ENCODE measurements around the gene SPIRE2. TPM values are rescaled to one million over a fixed set of nuclear protein-coding genes. Genes with fewer than 3 reads are reported as not detected.
A peak's percentile ranks its signal among the peaks of the same experiment; 100 is the strongest.
"Not testable (repeated sequence)": the region's sequence is repeated elsewhere in the genome, so short reads cannot be mapped to it uniquely, and the experiment has no call there.

SPIRE2 gene
- total and polyA plus RNA-seq, 5 donors = 1.4 to 3.1 (median 2.5) TPM

DNA sequence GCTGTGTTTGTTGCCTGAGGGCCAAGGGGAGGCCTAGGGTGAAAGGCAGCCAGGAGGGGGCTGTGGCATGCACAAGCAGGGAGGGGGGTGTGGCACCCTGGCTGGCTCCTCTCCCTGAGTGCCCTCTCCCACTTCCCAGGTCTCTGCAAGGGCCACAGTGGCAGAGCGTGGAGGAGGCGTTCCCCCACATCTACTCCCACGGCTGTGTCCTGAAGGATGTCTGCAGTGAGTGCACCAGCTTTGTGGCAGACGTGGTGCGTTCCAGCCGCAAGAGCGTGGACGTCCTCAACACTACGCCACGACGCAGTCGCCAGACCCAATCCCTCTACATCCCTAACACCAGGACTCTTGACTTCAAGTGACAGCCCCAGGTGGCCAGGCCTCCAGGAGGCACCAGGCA, 41.6 kb downstream of the SPIRE2 start:
- intact Hi-C loops (cut with DNase I) = loop anchor here in 2 of 4 donors (10.0 kb wide), 3 partner anchors 55 to 165 kb away; partner anchors contain the start of genes FANCA (in 1 of the 2) and SPATA2L (in 1 of the 2)
- no peak for DNase-seq
- Histone ChIP-seq H3K4me3 (ENCODE audit: low read length) (no peak overlapping the region), H3K27me3 (ENCODE audit: control insufficient read depth, insufficient read depth) (no peaks in the 10 kb centered on the region), H3K27ac (ENCODE audit: low read length) (no peak overlapping the region), H3K9me3 (ENCODE audit: control insufficient read depth, low read length) (no peaks in the 10 kb centered on the region), H3K4me1 (ENCODE audit: control insufficient read depth, insufficient read depth, low read length) (no peaks in the 10 kb centered on the region)
- 93% methylated on average over 12 of the region's 12 CpGs for WGBS
- no peak for ATAC-seq

DNA sequence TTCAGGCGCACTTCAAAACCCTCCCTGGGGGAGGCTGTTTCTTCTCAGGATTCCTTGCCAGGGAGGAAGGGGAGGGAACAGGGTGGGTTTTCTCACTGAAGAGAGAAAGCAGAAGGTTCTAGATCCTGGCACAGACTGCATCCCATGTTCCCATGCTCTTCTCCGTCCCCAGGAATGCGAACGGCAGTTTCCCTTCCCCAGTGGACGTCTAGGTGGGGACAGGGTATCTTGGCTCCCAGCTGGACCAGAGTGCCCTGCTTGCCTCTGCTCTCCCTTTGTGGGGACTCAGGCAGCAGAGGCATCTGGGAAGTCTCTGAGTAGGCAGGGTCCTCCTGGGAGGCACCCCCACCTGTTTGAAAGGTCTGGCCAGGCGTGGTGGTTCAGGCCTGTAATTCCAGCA, 42.2 kb downstream of the SPIRE2 start:
- no peaks in the 10 kb centered on the region for H3K27me3 ChIP-seq (ENCODE audit: control insufficient read depth, insufficient read depth)
- ATAC-seq = no peak
- no peak for DNase-seq
- no peaks in the 10 kb centered on the region for H3K9me3 ChIP-seq (ENCODE audit: control insufficient read depth, low read length)
- H3K27ac ChIP-seq (ENCODE audit: low read length) = no peak overlapping the region
- intact Hi-C loops (cut with DNase I) = no loop called here
- 78% methylated on average over 6 of the region's 6 CpGs for WGBS
- H3K4me3 ChIP-seq (ENCODE audit: low read length) = no peak overlapping the region
- H3K4me1 ChIP-seq (ENCODE audit: control insufficient read depth, insufficient read depth, low read length) = no peaks in the 10 kb centered on the region

- Histone ChIP-seq H3K4me1 (ENCODE audit: control insufficient read depth, insufficient read depth, low read length) (no peaks in the 10 kb centered on the region), H3K27ac (ENCODE audit: low read length) (no peak overlapping the region), H3K27me3 (ENCODE audit: control insufficient read depth, insufficient read depth) (no peaks in the 10 kb centered on the region), H3K4me3 (ENCODE audit: low read length) (no peak overlapping the region), H3K9me3 (ENCODE audit: control insufficient read depth, low read length) (no peaks in the 10 kb centered on the region)
- 91% methylated on average over 9 of the region's 9 CpGs for WGBS
- no peak for ATAC-seq
- intact Hi-C loops (cut with DNase I) = no loop called here
- DNase-seq = no peak
Observed at GRCh38 chr16:89871895-89872294, 43.6 kb downstream of the SPIRE2 start.

- intact Hi-C loops (cut with DNase I) = no loop called here
- Histone ChIP-seq H3K4me3 (ENCODE audit: low read length) (peak within 1 kb of the TSS; percentile 97), H3K4me1 (ENCODE audit: control insufficient read depth, insufficient read depth, low read length) (no peaks in the 10 kb centered on the region), H3K27me3 (ENCODE audit: control insufficient read depth, insufficient read depth) (no peaks in the 10 kb centered on the region), H3K27ac (ENCODE audit: low read length) (peak within 1 kb of the TSS; percentile 100), H3K9me3 (ENCODE audit: control insufficient read depth, low read length) (no peaks in the 10 kb centered on the region)
- peak; percentile 87 to 93 (median 93) for DNase-seq
- peak; percentile 78 to 80 for ATAC-seq
- under 1% methylated on average over 104 of the region's 104 CpGs for WGBS
Observed at GRCh38 chr16:89873109-89873971, 45.1 kb downstream of the SPIRE2 start, which contains the start of gene TCF25. Gene TCF25 (plus strand): TSS chr16:89873592. CDS start chr16:89873668, 76 bp downstream.

GRCh38 chr16:89873972-89874689, 45.9 kb downstream of the SPIRE2 start:
- Histone ChIP-seq H3K4me3 (ENCODE audit: low read length) (peak overlapping the region; percentile 97), H3K27ac (ENCODE audit: low read length) (peak overlapping the region; percentile 100), H3K4me1 (ENCODE audit: control insufficient read depth, insufficient read depth, low read length) (no peaks in the 10 kb centered on the region), H3K27me3 (ENCODE audit: control insufficient read depth, insufficient read depth) (no peaks in the 10 kb centered on the region), H3K9me3 (ENCODE audit: control insufficient read depth, low read length) (no peaks in the 10 kb centered on the region)
- ATAC-seq (peak; percentile 92 to 95), DNase-seq (peak; percentile 97 to 99 (median 98))
- 2% methylated on average over 61 of the region's 61 CpGs for WGBS
- intact Hi-C loops (cut with DNase I) = no loop called here

DNA sequence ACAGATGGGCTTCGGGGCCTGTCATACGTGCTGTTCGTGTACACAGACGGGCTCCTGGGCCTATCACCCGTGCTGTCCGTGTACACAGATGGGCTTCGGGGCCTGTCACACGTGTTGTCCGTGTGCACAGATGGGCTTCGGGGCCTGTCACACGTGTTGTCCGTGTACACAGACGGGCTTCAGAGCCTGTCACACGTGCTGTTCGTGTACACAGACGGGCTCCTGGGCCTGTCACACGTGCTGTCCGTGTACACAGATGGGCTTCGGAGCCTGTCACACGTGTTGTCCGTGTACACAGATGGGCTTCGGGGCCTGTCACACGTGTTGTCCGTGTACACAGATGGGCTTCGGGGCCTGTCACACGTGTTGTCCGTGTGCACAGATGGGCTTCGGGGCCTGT, 50.8 kb downstream of the SPIRE2 start:
- H3K27ac ChIP-seq (ENCODE audit: low read length); H3K27me3 ChIP-seq (ENCODE audit: control insufficient read depth, insufficient read depth); ATAC-seq; H3K4me1 ChIP-seq (ENCODE audit: control insufficient read depth, insufficient read depth, low read length); intact Hi-C loops (cut with DNase I); H3K4me3 ChIP-seq (ENCODE audit: low read length); H3K9me3 ChIP-seq (ENCODE audit: control insufficient read depth, low read length): not testable (repeated sequence)
- 96% methylated on average over 28 of the region's 28 CpGs for WGBS
- peak in 1 of 3 donors; percentile 27 for DNase-seq

DNA sequence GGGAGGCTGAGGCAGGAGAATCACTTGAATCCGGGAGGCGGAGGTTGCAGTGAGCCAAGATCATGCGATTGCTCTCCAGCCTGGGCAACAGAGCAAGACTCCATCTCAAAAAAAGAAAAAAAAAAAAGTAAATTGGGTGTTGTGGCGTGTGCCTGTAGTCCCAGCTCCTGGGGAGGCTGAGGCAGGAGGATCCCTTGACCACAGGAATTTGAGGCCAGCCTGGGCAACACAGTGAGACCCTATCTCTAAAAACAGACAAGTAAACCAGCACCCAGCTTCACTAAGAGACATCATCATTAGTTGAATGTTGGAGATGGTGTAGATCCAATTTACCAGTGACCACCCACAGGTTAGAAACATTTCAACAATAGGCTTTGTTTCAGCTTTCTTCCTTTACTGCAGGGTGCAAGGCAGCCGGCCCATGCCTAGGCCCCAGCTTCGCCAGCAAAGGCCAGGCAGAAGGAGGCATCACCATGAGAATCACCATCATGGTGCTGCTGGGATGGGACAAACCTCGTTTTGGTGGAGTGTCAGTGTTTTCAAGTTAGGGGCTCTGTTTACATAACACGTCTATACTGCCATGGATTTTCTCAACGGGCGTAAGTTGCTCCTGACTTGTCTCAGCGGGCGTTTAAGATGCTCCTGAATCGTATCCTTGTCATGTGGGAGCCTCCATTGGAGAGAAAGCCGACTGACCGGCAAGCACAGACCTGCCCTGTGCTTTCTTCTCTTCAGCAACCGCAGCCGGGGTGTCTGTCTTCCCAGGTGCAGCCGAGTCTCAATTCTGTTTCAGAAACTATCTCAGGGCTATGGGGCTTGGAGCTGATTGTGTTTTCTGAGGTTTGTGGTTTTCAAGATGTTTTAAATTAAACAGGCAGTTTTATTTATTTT, 52.4 kb downstream of the SPIRE2 start:
- Histone ChIP-seq H3K4me3 (ENCODE audit: low read length) (no peak overlapping the region), H3K27me3 (ENCODE audit: control insufficient read depth, insufficient read depth) (no peaks in the 10 kb centered on the region), H3K27ac (ENCODE audit: low read length) (no peak overlapping the region), H3K9me3 (ENCODE audit: control insufficient read depth, low read length) (no peaks in the 10 kb centered on the region), H3K4me1 (ENCODE audit: control insufficient read depth, insufficient read depth, low read length) (no peaks in the 10 kb centered on the region)
- peak in 1 of 3 donors; percentile 9 for DNase-seq
- no peak for ATAC-seq
- intact Hi-C loops (cut with DNase I) = no loop called here
- WGBS = 91% methylated on average over 18 of the region's 18 CpGs

- Histone ChIP-seq H3K4me1 (ENCODE audit: control insufficient read depth, insufficient read depth, low read length) (no peaks in the 10 kb centered on the region), H3K27ac (ENCODE audit: low read length) (no peak overlapping the region), H3K4me3 (ENCODE audit: low read length) (no peak overlapping the region), H3K27me3 (ENCODE audit: control insufficient read depth, insufficient read depth) (no peaks in the 10 kb centered on the region), H3K9me3 (ENCODE audit: control insufficient read depth, low read length) (no peaks in the 10 kb centered on the region)
- peak in 1 of 3 donors; percentile 3 for DNase-seq
- no peak for ATAC-seq
- intact Hi-C loops (cut with DNase I) = no loop called here
- WGBS = 88% methylated on average over 6 of the region's 6 CpGs
Observed at GRCh38 chr16:89881368-89881730, 53.1 kb downstream of the SPIRE2 start.

DNA sequence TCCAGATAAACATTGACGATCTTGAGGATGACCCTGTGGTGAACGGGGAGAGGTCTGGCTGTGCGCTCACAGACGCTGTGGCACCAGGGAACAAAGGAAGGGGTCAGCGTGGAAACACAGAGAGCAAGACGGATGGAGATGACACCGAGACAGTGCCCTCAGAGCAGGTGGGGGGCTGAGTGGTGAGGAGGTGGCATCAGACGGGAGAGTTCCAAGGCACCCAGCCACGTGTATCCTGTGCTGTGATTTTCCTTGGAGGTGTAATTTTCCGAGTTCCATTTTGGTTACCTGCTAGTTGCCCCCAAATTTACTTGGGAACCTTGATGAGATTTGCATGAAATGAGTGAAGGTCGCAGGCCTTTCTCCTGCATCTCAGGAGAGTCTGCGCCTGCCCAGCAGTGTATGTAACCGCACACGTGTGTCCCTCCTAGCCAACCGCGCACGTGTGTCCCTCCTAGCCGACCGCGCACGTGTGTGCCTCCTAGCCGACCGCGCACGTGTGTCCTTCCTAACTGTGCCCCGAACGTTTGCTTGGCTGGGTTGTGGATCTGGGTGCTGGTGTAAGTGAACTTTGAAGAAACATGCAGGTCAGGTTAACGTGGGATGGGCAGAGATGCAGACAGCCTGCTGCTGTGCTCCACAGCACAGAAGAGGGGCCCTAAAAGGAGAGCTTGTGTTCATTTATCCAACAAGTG, 55.2 kb downstream of the SPIRE2 start:
- Histone ChIP-seq H3K27me3 (ENCODE audit: control insufficient read depth, insufficient read depth) (no peaks in the 10 kb centered on the region), H3K9me3 (ENCODE audit: control insufficient read depth, low read length) (no peaks in the 10 kb centered on the region), H3K4me3 (ENCODE audit: low read length) (no peak overlapping the region), H3K4me1 (ENCODE audit: control insufficient read depth, insufficient read depth, low read length) (no peaks in the 10 kb centered on the region), H3K27ac (ENCODE audit: low read length) (no peak overlapping the region)
- ATAC-seq = peak in 1 of 2 donors; percentile 32
- peak in 1 of 3 donors; percentile 18 for DNase-seq
- intact Hi-C loops (cut with DNase I) = no loop called here
- 88% methylated on average over 28 of the region's 28 CpGs for WGBS

- H3K4me3 ChIP-seq (ENCODE audit: low read length) = no peak overlapping the region
- DNase-seq = peak in 1 of 3 donors; percentile 37
- ATAC-seq = peak; percentile 27 to 39
- H3K27me3 ChIP-seq (ENCODE audit: control insufficient read depth, insufficient read depth) = no peaks in the 10 kb centered on the region
- no peak overlapping the region for H3K27ac ChIP-seq (ENCODE audit: low read length)
- no peaks in the 10 kb centered on the region for H3K9me3 ChIP-seq (ENCODE audit: control insufficient read depth, low read length)
- WGBS = 92% methylated on average over 8 of the region's 8 CpGs
- intact Hi-C loops (cut with DNase I) = no loop called here
- H3K4me1 ChIP-seq (ENCODE audit: control insufficient read depth, insufficient read depth, low read length) = no peaks in the 10 kb centered on the region
Observed at GRCh38 chr16:89884041-89884421, 55.8 kb downstream of the SPIRE2 start.

All from right cardiac atrium (tissue), 5 donors.